ENCODE data around the gene RDH8. TPM values are rescaled to one million over a fixed set of nuclear protein-coding genes. Genes with fewer than 3 reads are reported as not detected.

Gene RDH8
- total and polyA plus RNA-seq, 2 of the 8 experiments (the other 6 are each of a cell fraction or from before 2014, with no cell fraction given) = 0.38 TPM; not detected in 1

GRCh38 chr19:9995999-9996398 is 17.3 kb upstream of the RDH8 start:
- Histone ChIP-seq H3K56ac (replicated peaks; ENCODE audit: insufficient read length, low read depth, low read length) (no peak overlapping the region), H3K27ac (ENCODE audit: low read depth, low read length) (no peak overlapping the region), H3K9me3 (ENCODE audit: insufficient read depth in 2 of 2, low read depth in 1 of 2, low read length in 1 of 2) (no peaks in the 10 kb centered on the region), H3K14ac (ENCODE audit: insufficient read length) (no peak overlapping the region), H2AFZ (ENCODE audit: low read length) (no peak overlapping the region), H3K79me1 (ENCODE audit: low read depth, low read length) (no peaks in the 10 kb centered on the region), H3K9ac (replicated peaks in 1 of 4; ENCODE audit: extremely low read depth in 1 of 4, low read depth in 3 of 4, low read length in 3 of 4) (no peak overlapping the region), H3K4me3 (ENCODE audit: extremely low read depth in 1 of 4, insufficient read depth in 2 of 4, low read depth in 3 of 4, low read length in 4 of 4) (no peak overlapping the region), H3K79me2 (ENCODE audit: control insufficient read depth in 1 of 2, insufficient read depth in 2 of 2, low read length in 2 of 2) (no peaks in the 10 kb centered on the region), H2BK5ac (ENCODE audit: low read depth, low read length) (no peak overlapping the region), H3K4ac (replicated peaks; ENCODE audit: insufficient read length, low read depth, low read length) (no peak overlapping the region), H4K91ac (replicated peaks; ENCODE audit: insufficient read length, low read length) (no peak overlapping the region), H2BK120ac (replicated peaks; ENCODE audit: low read depth, low read length) (no peak overlapping the region), H3K18ac (ENCODE audit: extremely low read depth, low read length) (no peak overlapping the region), H4K20me1 (replicated peaks in 1 of 2; ENCODE audit: control insufficient read depth in 1 of 2, insufficient read depth in 2 of 2, low read length in 2 of 2) (no peaks in the 10 kb centered on the region), H4K5ac (ENCODE audit: insufficient read length, low read depth, low read length) (no peak overlapping the region), H2BK15ac (ENCODE audit: low read length) (no peak overlapping the region), H3K4me1 (replicated peaks in 1 of 4; ENCODE audit: control insufficient read depth in 3 of 4, insufficient read depth in 4 of 4, low read length in 3 of 4) (no peaks in the 10 kb centered on the region), H2AK5ac (ENCODE audit: low read depth, low read length) (no peak overlapping the region), H3K36me3 (ENCODE audit: control insufficient read depth in 2 of 4, insufficient read depth in 4 of 4, low read length in 3 of 4) (no peaks in the 10 kb centered on the region), H3K4me2 (ENCODE audit: insufficient read depth in 1 of 2, low read depth in 2 of 2, low read length in 2 of 2) (no peak overlapping the region), H2BK20ac (ENCODE audit: low read length) (no peak overlapping the region), H2BK12ac (ENCODE audit: low read depth, low read length) (no peak overlapping the region), H3K27me3 (replicated peaks in 1 of 4; ENCODE audit: control insufficient read depth in 3 of 4, extremely low read depth in 1 of 4, insufficient read depth in 3 of 4, low read length in 3 of 4) (no peaks in the 10 kb centered on the region; a peak in 2 of 7 replicates), H4K8ac (ENCODE audit: extremely low read depth, insufficient read depth, low read length) (no peak overlapping the region), H3K23ac (ENCODE audit: insufficient read length) (no peak overlapping the region), H3K23me2 (ENCODE audit: low read depth, low read length) (no peaks in the 10 kb centered on the region)
- ChIA-PET CTCF (ENCODE audit: partially characterized antibody) (interaction anchor here (1.0 to 1.9 kb wide), 2 partner anchors 61 to 65 kb away, joined by 3 to 6 read pairs; no protein-coding TSS in a partner anchor), POLR2A (ENCODE audit: partially characterized antibody) (no interaction called here)
- no peak for FAIRE-seq
- 92% methylated on average over 7 of the region's 7 CpGs; no CpG with 5 or more reads in 1 of the 2 experiments for WGBS, 2 experiments (ENCODE audit: extremely low coverage in 1 of 2, insufficient coverage in 1 of 2, insufficient read length in 1 of 2, insufficient replicate concordance in 2 of 2, low coverage in 1 of 2, low lambda C conversion rate in 2 of 2, missing lambda C conversion rate in 1 of 2)
- DNase-seq (ENCODE audit: low read depth in 1 of 2, low spot score in 2 of 2) = no peak
- TF ChIP-seq GABPA (IDR thresholded peaks at IDR 0.05; ENCODE audit: borderline replicate concordance, insufficient read depth, low read length) (no peak), KDM1A (IDR thresholded peaks at IDR 0.05; ENCODE audit: borderline replicate concordance, low read length) (no peak), YY1 (IDR thresholded peaks at IDR 0.05; ENCODE audit: low read depth, low read length) (no peak), KDM5A (IDR thresholded peaks at IDR 0.05; ENCODE audit: low read length) (no peak), RAD21 (IDR thresholded peaks at IDR 0.05 in 1 of 2, conservative IDR thresholded peaks at IDR 0.05 in 1 of 2; ENCODE audit: low read depth in 2 of 2, low read length in 2 of 2) (no peak), SAP30 (IDR thresholded peaks at IDR 0.05; ENCODE audit: insufficient read depth, insufficient replicate concordance, low read length) (no peak), TBP (IDR thresholded peaks at IDR 0.05; ENCODE audit: low read depth, low read length) (no peak), RNF2 (IDR thresholded peaks at IDR 0.05; ENCODE audit: borderline replicate concordance, low read depth, low read length, missing control alignments, poor library complexity, severe bottlenecking) (no peak), SP2 (IDR thresholded peaks at IDR 0.05; ENCODE audit: low read length) (no peak), USF2 (IDR thresholded peaks at IDR 0.05; ENCODE audit: low read length) (no peak), SP1 (IDR thresholded peaks at IDR 0.05; ENCODE audit: low read depth, low read length) (no peak), MAX (IDR thresholded peaks at IDR 0.05) (no peak), FOSL1 (IDR thresholded peaks at IDR 0.05; ENCODE audit: insufficient read depth, low read depth, low read length) (no peak)

Measured in H1 (cell line).